Activated CD4-positive, alpha-beta T cell treated with anti-CD3 and anti-CD28 coated beads for 36 hours (primary cell): ENCODE data around the gene ANKRD9. TPM values are rescaled to one million over a fixed set of nuclear protein-coding genes. Genes with fewer than 3 reads are reported as not detected.

ENCODE experiments used
- ATAC-seq: fragments of 200-7000 bp; cut with Tn5 transposase; one replicate; pipeline ENCODE4 v1.10.0; 2021; ENCODE audit warnings: mild to moderate bottlenecking, moderate library complexity
- CTCF ChIA-PET: fragments of 350-600 bp; sonication (Branson Sonifier 250); formaldehyde crosslinking; loops from one replicate; lab custom pipeline; 2021; ENCODE audit warnings: antibody characterized with exemption; lab: Charles Lee
- POLR2A ChIA-PET: fragments of 350-600 bp; sonication (Branson Sonifier 250); formaldehyde crosslinking; loops from one replicate; lab custom pipeline; 2021; ENCODE audit warnings: antibody characterized with exemption, inconsistent platforms; lab: Charles Lee
- DNase-seq: peaks from one replicate; pipeline ENCODE4 v3.0.0-alpha.2; 2020
- H3K27ac Mint-ChIP-seq: one replicate; pipeline ENCODE4 v1.8.0; 2021; ENCODE audit warnings: mixed read lengths
- H3K27me3 Mint-ChIP-seq: one replicate; pipeline ENCODE4 v1.8.0; 2021; ENCODE audit warnings: mixed read lengths
- H3K36me3 Mint-ChIP-seq: one replicate; pipeline ENCODE4 v1.8.0; 2021; ENCODE audit warnings: low read depth, mixed read lengths
- H3K4me1 Mint-ChIP-seq: one replicate; pipeline ENCODE4 v1.8.0; 2021; ENCODE audit warnings: mixed read lengths
- H3K4me3 Mint-ChIP-seq: one replicate; pipeline ENCODE4 v1.8.0; 2021; ENCODE audit warnings: mild to moderate bottlenecking, moderate library complexity, mixed read lengths
- H3K9me3 Mint-ChIP-seq: one replicate; pipeline ENCODE4 v1.8.0; 2021; ENCODE audit warnings: low read depth, mixed read lengths
- intact Hi-C, 2 experiments: fragments of 100-400 bp; cut with DNase I in 1 of 2; cut with micrococcal nuclease in 1 of 2; formaldehyde crosslinking; loops; one replicate each; pipeline versions ENCODE4 v1.14.2 to v1.15.1; 2022 to 2024; cut with DNase I, micrococcal nuclease
- microRNA-seq: library from miRNA; unstranded; fragments of <30 nt; microRNA quantifications from one replicate; pipeline ENCODE4 v1.2.0, GENCODE V29; 2021; ENCODE audit warnings: borderline replicate concordance
- total RNA-seq, 2 experiments: library from RNA; stranded (reverse); gene quantifications; one replicate each; pipeline ENCODE4 v1.2.3, GENCODE V29; 2021

Gene ANKRD9
- total RNA-seq, 2 experiments from 2014 or later = 4.8 to 9.3 TPM

- intact Hi-C loops = no loop called here
Measured at GRCh38 chr14:102461490-102462338, 47.9 kb downstream of the ANKRD9 start.

DNA sequence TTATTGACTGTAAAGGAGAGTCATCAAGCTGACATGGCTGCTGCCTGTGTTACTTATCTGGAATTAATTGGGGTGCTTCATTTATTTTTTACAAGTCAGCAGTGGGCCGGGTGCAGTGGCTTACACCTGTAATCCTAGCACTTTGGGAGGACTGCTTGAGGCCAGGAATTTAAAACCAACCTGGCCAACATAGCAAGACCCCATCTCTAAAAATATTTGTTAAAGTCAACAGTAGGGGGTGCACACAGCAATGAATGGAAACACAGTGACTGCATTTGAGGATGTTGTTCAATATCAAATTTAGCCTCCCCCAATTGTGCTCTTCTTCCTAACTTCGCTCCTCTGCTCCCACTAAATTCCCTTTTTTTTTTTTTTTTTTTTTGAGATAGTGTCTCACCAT, 52.1 kb downstream of the ANKRD9 start:
- Mint-ChIP-seq H3K27ac (no peak overlapping the region), H3K4me3 (no peak overlapping the region), H3K4me1 (peaks cover 5% of the 10 kb centered on the region), H3K36me3 (no peaks in the 10 kb centered on the region), H3K9me3 (no peaks in the 10 kb centered on the region), H3K27me3 (no peaks in the 10 kb centered on the region)
- CTCF ChIA-PET = no interaction called here
- intact Hi-C loops = no loop called here
- POLR2A ChIA-PET = no interaction called here
- DNase-seq (no peak), ATAC-seq (no peak)

More at GRCh38 chr14:102461490-102462338, 47.9 kb downstream of the ANKRD9 start:
- Mint-ChIP-seq H3K4me3 (no peak overlapping the region), H3K36me3 (peaks cover 10% of the 10 kb centered on the region), H3K9me3 (no peaks in the 10 kb centered on the region), H3K27ac (no peak overlapping the region), H3K27me3 (no peaks in the 10 kb centered on the region), H3K4me1 (peaks cover 5% of the 10 kb centered on the region)
- ChIA-PET CTCF (interaction anchor here (0.6 kb wide), 1 partner anchor 277 kb away, joined by 3 read pairs; no protein-coding TSS in a partner anchor), POLR2A (interaction anchor here (0.6 kb wide), 1 partner anchor 491 kb away, joined by 5 read pairs; no protein-coding TSS in a partner anchor)
- DNase-seq = peak; percentile 10
- ATAC-seq = no peak

DNA sequence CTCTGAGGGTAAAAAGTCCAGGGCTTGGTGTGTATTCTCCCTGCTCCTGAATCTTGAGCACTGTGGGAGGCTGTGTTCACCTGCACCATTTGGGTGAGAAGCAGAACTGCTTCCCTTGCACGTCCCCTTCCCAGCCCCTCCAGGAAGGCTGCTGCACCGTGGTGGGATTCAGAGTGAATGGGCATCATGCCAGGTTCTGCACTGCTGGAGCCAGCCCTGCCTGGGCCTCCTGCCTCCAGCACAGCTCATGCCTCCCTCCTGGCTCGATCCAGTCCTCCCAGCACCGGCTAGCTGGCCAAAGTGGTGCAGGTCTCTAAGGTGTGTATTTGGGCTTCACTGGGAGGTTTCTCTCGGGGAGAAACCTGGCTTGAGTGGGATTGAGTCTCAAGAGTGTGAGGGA, 54.9 kb downstream of the ANKRD9 start:
- ChIA-PET CTCF (interaction anchor here (0.6 kb wide), 1 partner anchor 60 kb away, joined by 3 read pairs; no protein-coding TSS in a partner anchor), POLR2A (no interaction called here)
- Mint-ChIP-seq H3K9me3 (no peaks in the 10 kb centered on the region), H3K4me1 (no peaks in the 10 kb centered on the region), H3K27me3 (no peaks in the 10 kb centered on the region), H3K27ac (no peak overlapping the region), H3K4me3 (no peak overlapping the region), H3K36me3 (peaks cover 6% of the 10 kb centered on the region)
- DNase-seq = no peak
- intact Hi-C loops = no loop called here
- ATAC-seq = no peak

GRCh38 chr14:102452302-102452701, 57.3 kb downstream of the ANKRD9 start:
- no peak for DNase-seq
- ChIA-PET POLR2A (no interaction called here), CTCF (interaction anchor here (1.0 to 1.4 kb wide), 2 partner anchors 64 to 72 kb away, joined by 3 read pairs; no protein-coding TSS in a partner anchor)
- no peak for ATAC-seq
- Mint-ChIP-seq H3K4me1 (no peaks in the 10 kb centered on the region), H3K27me3 (no peaks in the 10 kb centered on the region), H3K4me3 (no peak overlapping the region), H3K36me3 (peaks cover 7% of the 10 kb centered on the region), H3K27ac (no peak overlapping the region), H3K9me3 (no peaks in the 10 kb centered on the region)
- intact Hi-C loops = no loop called here

Small RNA genes within 50 kb of the gene (microRNA-seq; reads per million reads assigned to microRNA genes)
- gene MIR4309 = not detected

Other genes starting within 250 kb of the ANKRD9 start
- 1 to 10 TPM; 6.5 to 6.6 TPM for gene MOK, start 204.6 kb downstream of the ANKRD9 start, total RNA-seq
- gene ZNF839, start 190.0 kb downstream of the ANKRD9 start, total RNA-seq = 10 to 100 TPM; 15.4 to 16.4 TPM
- 10 to 100 TPM; 47.0 to 51.4 TPM for gene CINP, start 146.9 kb downstream of the ANKRD9 start, total RNA-seq
- 1 to 10 TPM; 5.6 to 6.9 TPM for gene TECPR2, start 146.8 kb downstream of the ANKRD9 start, total RNA-seq
- gene RCOR1, start 82.9 kb upstream of the ANKRD9 start, total RNA-seq = 10 to 100 TPM; 14.8 to 15.3 TPM